Stimulated activated CD4-positive, alpha-beta T cell treated with anti-CD3 and anti-CD28 coated beads, Interleukin-2, amount 100 ng/mL, for 48 hours (primary cell): Measurements from ENCODE around the gene DTD1.

Experiments
- DNase-seq, 2 donors: peaks; one replicate each; pipeline ENCODE4 v3.0.0-alpha.2; 2020

DTD1 gene

DNA sequence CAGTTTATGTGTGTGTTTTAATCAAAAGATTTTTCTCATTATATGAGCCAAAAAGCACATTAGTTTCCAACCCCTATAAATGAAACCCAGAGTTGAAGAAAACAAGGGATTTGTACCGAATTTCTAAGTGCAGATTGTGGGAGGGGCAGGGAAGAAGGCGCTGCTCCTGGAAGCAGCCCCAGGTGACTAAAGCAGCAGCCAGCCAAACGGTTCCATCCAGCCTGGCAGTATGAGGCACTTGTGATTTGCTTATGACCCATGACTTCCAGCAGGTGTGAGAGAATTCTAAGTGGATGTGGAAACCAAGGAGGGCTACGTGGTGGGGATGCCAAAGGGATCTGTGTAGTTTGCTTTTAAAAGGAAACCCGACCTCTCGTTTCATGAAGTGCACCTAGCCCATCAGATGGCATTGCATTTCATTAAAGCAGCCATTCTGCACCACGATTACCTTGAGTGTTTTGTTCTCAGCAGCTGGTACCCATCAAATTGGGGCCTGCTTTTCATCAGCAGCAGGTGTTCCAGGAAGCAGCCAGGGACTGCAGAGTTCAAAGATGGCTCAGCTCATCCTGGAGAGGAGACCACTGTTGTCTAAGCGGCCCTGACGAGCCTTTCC, 79.1 kb downstream of the DTD1 start:
- DNase-seq: no peak

- no peak for DNase-seq
Measured at GRCh38 chr20:18669241-18670019, 81.6 kb downstream of the DTD1 start.

DNA sequence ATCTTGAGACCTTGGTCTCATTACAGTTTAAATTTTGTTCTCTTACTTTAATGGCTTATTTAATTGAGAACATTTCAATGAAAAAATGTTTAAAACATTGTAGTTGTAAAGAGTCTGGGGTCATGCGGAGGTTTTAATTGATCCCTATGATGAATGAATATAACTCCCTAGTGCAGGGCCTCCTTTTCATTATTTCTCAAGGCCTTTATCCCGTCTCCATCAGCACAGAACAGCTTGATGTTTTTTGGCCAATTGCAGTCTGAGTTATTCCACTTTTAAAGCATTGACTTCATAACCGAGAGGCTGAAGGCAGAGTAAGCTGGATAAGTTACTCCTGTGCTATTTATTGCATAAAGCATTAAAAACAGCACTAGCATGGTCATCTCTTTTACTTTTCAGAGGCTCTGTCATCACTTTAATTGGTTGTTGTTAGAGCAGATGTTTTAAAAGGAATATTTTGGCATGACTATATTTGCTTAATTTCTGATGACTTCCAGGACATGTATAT, 83.4 kb downstream of the DTD1 start:
- DNase-seq: no peak

GRCh38 chr20:18672834-18673233, 85.0 kb downstream of the DTD1 start:
- no peak for DNase-seq

- no peak for DNase-seq
Measured at GRCh38 chr20:18676396-18676795, 88.5 kb downstream of the DTD1 start.

- DNase-seq: no peak
Measured at GRCh38 chr20:18677126-18677525, 89.3 kb downstream of the DTD1 start.

DNA sequence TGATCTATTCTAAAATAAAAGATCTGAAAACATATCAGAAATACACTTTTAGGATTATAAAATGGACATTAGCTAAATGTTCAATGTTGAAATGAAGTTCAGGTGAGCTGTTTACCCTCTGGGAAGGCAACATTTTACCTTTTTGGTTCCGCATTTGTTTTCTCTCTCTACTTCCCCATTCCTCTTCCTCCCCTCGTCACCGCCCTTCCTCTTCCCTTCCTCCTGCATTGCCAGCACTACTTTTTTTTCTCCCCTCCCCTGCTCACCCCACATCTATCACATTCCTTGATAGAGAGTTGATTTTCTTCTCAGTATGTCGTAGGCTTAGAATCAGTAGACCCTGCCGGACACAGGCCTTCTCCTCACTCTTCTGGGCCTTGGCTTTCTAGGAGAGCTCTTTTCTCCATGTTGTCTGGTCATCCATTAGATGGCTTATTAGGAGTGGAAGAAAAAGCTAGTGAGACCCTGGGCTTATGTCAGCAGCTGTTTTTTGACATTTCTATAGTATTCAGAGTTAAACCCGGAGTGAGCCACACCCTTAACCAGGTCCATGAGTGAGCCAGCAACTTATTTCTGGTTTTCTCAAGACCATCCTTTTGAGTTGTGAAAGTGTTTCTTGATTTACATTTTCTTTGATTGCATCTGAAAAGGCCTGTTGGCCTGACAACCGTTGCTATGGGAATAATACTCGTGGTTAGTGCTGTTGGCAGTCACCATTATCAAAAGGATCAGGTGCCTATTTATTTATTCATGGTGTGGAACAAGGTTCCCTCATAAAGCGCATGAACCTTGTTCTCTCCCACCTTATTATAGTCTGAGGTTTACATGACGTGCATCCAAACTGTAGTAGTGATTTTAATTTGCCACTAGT, 90.9 kb downstream of the DTD1 start:
- DNase-seq: no peak

GRCh38 chr20:18683839-18684238, 96.0 kb downstream of the DTD1 start:
- no peak for DNase-seq

DNA sequence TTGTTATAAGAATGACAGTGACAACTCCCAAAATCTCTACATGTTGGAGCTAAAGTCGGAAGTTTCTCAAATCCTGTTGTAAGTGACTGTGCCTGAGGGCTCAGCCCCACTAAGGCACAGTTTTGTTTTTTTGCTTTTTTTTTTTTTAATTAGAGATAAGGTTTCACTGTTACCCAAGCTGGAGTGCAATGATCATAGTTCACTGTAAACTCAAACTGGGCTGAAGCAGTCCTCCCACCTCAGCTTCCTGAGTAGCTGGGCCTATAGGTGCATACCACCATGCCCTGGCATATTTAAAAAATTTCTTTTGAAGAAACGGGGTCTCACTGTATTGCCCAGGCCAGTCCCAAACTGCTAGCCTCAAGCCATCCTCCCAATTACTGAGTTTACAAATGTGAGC, 96.9 kb downstream of the DTD1 start:
- DNase-seq: no peak

- no peak for DNase-seq
Measured at GRCh38 chr20:18685406-18685805, 97.6 kb downstream of the DTD1 start.

GRCh38 chr20:18686696-18687095, 98.8 kb downstream of the DTD1 start:
- DNase-seq: no peak

DNA sequence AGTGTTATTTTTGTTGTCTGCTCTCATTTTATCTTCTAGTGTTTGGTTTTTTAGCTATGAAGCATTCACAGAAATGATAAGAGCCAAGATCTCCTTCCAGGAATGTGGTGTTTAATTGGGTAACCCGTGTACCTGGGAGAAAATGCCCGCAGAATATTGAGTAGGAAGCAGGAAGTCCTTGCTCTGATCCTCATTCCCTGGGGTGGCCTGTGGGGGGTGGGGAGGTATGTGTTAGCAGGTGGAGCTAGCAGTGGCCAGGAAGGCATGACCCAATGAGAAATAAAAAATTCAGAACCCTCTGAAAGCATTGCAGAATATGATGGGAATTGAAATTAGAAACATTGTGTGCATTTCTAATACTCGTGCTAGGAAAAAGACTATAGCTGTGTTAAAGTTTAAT, 100.8 kb downstream of the DTD1 start:
- DNase-seq: no peak

- no peak for DNase-seq
Measured at GRCh38 chr20:18689557-18689956, 101.7 kb downstream of the DTD1 start.

DNA sequence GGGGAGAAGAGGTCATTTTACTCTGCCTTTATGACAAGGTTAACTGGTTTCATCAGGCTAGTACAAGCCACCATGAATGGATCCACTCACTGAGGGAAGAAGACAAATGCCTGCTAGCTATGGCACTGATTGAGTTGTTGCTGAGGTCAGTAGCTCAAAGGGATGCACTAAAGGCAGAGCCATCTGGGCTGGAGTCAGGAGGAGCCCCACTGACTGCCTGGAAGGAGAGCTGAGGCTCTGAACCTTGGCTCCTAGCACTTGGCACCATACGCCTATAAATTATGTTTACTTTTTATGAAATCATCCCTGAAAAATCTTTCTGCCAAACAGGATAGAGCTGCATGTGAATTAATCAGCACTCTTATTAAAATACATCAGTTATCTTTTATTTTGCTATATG, 104.6 kb downstream of the DTD1 start:
- DNase-seq: no peak

GRCh38 chr20:18694071-18694470, 106.2 kb downstream of the DTD1 start:
- no peak for DNase-seq

DNA sequence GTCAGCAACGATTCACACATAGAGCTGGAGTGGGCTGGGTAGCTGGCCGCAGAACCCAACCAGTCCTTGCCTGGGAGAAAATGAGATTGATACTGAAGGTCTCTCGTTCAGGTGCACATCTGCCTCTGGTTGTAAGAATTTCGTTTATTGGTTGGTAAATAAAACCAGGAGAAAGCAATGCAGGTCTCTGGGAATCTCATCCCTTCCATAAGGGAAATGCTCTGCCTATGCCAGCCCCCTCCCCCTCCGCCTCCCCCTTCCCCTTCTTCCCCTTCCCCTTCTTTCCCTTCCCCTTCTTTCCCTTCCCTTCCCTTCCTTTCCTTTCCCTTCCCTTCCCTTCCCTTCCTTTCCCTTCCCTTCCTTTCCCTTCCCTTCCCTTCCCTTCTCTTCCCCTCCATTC, 107.3 kb downstream of the DTD1 start:
- DNase-seq: no peak

DNA sequence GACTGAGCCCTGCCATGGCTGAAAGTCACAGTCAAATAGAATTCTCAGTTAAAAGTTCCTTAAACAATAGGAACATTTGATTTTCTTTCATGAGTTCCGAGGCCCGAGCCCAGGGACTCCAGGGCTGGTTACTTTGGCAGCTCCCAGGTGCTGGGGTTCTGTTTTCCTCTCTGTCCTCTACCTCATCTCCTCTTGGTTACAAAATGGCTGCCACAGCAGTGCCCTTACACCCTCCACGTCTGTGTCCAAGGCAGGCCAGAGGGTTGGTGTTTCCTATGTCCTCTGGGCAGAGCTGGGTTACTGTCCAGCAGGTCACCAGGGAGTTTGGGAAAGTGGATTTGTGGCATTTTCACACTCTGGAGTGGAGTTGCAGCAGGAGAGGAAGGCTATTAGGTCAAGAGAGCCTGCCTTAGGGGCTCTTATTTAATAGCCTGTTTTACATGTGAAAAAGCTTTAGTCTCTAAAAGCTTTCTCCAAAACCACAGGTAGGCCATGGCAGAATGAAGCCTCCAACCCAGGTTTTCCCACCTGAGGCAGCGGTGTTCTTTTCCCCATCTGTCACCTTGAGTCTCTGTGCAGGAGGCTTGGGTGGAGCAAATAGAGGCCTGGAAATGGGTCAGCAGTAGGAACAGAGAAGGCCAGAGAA, 111.0 kb downstream of the DTD1 start:
- no peak for DNase-seq

DNA sequence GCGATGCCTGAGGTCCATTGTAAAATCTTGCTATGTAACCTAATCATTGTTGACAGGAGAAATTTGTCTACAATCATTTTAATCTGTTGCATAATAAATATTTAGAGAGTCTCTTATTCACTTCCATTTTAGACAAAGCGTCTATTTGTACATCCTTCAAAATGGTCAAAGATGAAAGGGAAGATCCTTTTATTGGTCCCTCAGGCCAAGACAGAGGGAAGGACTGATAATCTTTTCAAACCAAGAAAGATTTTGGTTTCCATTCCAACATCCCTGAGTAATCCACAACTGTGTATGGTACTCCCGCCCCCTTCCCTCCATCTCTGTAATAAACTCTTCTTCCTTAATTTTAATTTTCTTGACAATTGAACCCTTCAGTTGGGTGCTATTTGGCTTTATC, 114.1 kb downstream of the DTD1 start:
- no peak for DNase-seq

DNA sequence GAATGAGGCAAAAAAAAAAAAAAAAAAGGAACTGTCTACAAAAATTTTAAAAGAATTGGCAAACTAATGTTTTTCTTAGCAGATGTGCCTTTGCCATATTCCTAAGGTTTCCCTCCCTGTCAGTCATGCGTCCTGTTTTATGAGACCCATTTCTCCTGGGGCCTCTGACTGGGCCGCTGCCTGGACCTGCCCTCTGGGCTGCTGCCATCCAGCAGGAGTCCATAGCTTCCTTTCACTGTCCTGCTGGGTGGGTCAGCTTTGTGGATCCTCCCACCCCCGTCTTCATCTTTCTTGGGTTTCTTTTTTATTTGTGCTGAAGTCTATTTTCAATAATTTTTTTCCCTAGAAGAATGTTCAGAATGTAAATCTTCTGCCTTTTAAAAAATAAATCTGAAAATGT, 114.9 kb downstream of the DTD1 start:
- DNase-seq: no peak

DNA sequence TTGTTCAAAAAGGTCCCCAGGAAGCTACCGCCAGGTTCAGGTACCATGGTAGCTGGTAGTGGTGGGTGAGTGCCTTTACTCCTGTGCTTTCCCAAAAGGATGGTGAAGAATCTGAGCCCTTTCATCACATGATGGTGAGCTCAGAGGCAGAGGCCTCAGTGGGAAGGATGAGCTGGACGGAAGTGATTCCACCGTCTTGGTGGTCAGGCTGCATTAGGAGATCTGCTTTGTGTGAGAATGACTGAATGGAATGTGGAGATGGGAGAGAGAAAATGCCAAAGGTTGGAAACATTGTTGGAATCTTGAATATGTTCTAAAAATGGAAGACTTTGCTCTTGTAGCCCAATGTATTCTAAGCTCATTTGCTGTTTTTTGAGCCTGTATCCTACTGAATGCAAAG, 117.6 kb downstream of the DTD1 start:
- DNase-seq: no peak

DNA sequence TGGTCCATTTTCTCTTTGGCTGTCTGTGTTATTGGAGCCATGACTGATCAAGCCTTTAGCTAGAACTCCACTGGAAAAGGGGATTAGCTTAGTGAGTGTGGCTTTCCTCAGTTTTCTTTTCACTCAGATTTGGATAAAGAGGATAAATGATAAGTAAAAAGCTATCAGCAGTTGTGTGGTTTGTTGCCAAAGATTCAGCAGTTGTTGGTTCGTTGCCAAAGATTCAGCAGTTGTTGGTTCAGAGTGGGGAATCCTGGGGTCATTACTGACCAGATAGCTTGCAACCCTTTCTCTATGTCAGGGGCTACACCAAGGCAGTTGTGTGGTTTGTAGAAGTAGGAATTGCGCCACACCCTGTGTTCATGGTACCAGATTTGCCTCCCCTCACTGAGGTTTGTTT, 118.1 kb downstream of the DTD1 start:
- no peak for DNase-seq

GRCh38 chr20:18712131-18712530, 124.3 kb downstream of the DTD1 start:
- DNase-seq: no peak

DNA sequence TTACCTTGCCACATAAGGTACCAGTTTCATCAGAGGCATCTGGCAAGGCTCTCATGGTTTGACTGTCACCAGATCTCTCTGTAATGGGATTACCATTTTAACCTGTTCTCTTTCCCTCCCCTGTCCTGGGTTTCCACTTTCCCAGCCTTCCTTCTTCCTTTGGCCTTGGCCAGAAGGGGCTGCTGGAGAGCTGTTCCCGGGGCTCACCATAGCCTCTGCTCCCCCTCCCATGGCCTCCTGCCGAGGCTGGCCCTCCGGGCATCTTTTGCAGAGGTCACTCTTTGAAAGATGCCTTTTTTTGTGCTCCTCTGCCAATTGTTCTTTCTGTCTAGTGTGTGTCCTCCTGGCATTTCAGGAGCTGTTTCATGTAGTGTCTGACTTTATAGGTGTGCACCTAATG, 125.0 kb downstream of the DTD1 start:
- no peak for DNase-seq
